Natural killer cell (primary cell): ENCODE data around the gene ZGPAT. TPM values are rescaled to one million over a fixed set of nuclear protein-coding genes. Genes with fewer than 3 reads are reported as not detected.

Experiments used
- ATAC-seq, 3 donors: fragments of 150-1000 bp in 2 of 3; fragments of 200-7000 bp in 1 of 3; cut with Tn5 transposase; 1 replicate in 1 of 3; 2 replicates in 2 of 3; pipeline ENCODE4 v1.10.0; 2021; ENCODE audit warnings: mild to moderate bottlenecking in 2 of 3, moderate library complexity in 2 of 3
- DNase-seq, 2 donors: peaks; one replicate each; pipeline versions ENCODE4 v3.0.0 to v3.0.0-alpha.2; 2013 to 2021; ENCODE audit warnings: mixed read lengths in 1 of 2
- H3K27ac ChIP-seq: one replicate; pipeline ENCODE4 v1.5.1; 2013; ENCODE audit warnings: mild to moderate bottlenecking, low read length
- H3K27me3 ChIP-seq: one replicate; pipeline ENCODE4 v1.6.1; 2013; ENCODE audit warnings: low read length; ENCODE audit not compliant: control insufficient read depth, insufficient read depth
- H3K36me3 ChIP-seq: one replicate; pipeline ENCODE4 v1.6.1; 2013; ENCODE audit warnings: low read length; ENCODE audit not compliant: control insufficient read depth, insufficient read depth
- H3K4me1 ChIP-seq: one replicate; pipeline ENCODE4 v1.6.1; 2013; ENCODE audit warnings: low read length; ENCODE audit not compliant: control insufficient read depth, insufficient read depth
- H3K4me3 ChIP-seq: one replicate; pipeline ENCODE4 v1.5.1; 2013; ENCODE audit warnings: low read length
- H3K9me3 ChIP-seq: one replicate; pipeline ENCODE4 v1.6.1; 2013; ENCODE audit warnings: low read length; ENCODE audit not compliant: control insufficient read depth, insufficient read depth
- H3K27ac Mint-ChIP-seq, 2 donors: one replicate each; pipeline ENCODE4 v1.8.0; 2022; ENCODE audit warnings: mild to moderate bottlenecking in 2 of 2, mixed read lengths in 2 of 2, moderate library complexity in 1 of 2
- H3K27me3 Mint-ChIP-seq, 2 donors: one replicate each; pipeline ENCODE4 v1.8.0; 2022; ENCODE audit warnings: low read depth in 2 of 2, mixed read lengths in 2 of 2
- H3K36me3 Mint-ChIP-seq: one replicate; pipeline ENCODE4 v1.8.0; 2022; ENCODE audit warnings: mixed read lengths
- H3K4me1 Mint-ChIP-seq, 2 donors: one replicate each; pipeline ENCODE4 v1.8.0; 2022; ENCODE audit warnings: mixed read lengths in 2 of 2
- H3K4me3 Mint-ChIP-seq: one replicate; pipeline ENCODE4 v1.8.0; 2022; ENCODE audit warnings: mild to moderate bottlenecking, moderate library complexity, mixed read lengths
- H3K9me3 Mint-ChIP-seq, 2 donors: one replicate each; pipeline ENCODE4 v1.8.0; 2022; ENCODE audit warnings: mixed read lengths in 2 of 2
- WGBS: methylation state at CpG from one replicate; pipeline ENCODE4 v1.1.7; 2013; ENCODE audit warnings: missing lambda C conversion rate; ENCODE audit not compliant: insufficient coverage; 5-methylcytosine and 5-hydroxymethylcytosine counted together
- intact Hi-C: fragments of 100-400 bp; cut with micrococcal nuclease; formaldehyde crosslinking; loops from one replicate; pipeline ENCODE4 v1.14.2; 2022
- total RNA-seq, 4 donors: library from RNA; stranded (reverse); fragments of 120-200 nt in 1 of 4; gene quantifications; one replicate each; pipeline versions ENCODE4 v1.2.3 to v1.2.4, GENCODE V29; 2013 to 2022
- TF ChIP-seq, protein P1 (sequence below): fragments of 200-600 bp; IDR thresholded peaks from one replicate; pipeline ENCODE4 v1.8.0; 2022; ENCODE audit warnings: antibody characterized with exemption

Gene ZGPAT
- total RNA-seq, 3 donors from 2014 or later (not counting 1 experiment from before 2014, with no cell fraction given): 39.3 to 47.7 (median 46.1) TPM

DNA sequence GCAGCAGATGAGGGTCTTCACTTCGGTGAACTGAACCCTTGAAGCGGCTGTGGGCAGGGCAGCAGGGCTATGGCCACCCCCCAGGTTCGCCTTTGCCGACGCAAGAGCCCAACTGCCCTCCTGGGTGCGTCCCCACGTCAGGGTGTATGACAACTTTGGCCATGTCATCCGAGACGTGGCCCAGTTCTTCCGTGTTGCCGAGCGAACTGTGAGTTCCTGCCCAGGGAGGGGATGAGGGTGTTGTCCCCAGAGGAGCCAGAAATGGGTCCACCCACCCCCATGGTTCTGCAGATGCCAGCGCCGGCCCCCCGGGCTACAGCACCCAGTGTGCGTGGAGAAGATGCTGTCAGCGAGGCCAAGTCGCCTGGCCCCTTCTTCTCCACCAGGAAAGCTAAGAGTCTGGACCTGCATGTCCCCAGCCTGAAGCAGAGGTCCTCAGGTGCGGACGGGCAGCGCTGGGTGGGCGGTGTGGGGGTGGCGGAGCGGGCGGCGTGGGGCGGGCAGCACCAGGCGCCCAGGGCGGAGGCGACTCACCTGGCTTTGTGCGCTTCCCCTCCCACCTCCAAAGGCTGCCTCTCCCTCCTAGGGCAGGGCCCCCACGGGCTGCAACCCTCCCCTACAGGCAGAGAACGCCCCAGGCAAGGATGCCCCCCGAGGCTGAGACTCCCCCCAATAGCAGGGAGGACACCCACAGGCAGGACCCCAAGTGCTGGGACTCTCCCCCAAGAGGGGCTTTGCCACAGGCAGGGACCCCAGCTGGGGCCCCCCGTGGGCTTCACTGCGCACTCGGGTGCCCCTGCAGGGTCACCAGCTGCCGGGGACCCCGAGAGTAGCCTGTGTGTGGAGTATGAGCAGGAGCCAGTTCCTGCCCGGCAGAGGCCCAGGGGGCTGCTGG lies 17.6 kb upstream of the ZGPAT start:
- intact Hi-C loops: no loop called here
- 92% methylated on average over 40 of the region's 40 CpGs for WGBS
- H3K27me3 Mint-ChIP-seq: no peaks in the 10 kb centered on the region
- peaks cover 0 to 14% of the 10 kb centered on the region in 2 donors for H3K4me1 Mint-ChIP-seq
- no peak overlapping the region for H3K27ac Mint-ChIP-seq
- H3K36me3 Mint-ChIP-seq: no peaks in the 10 kb centered on the region
- no peaks in the 10 kb centered on the region for H3K27me3 ChIP-seq
- no peaks in the 10 kb centered on the region for H3K9me3 ChIP-seq
- H3K4me3 Mint-ChIP-seq: no peak overlapping the region
- no peak overlapping the region for H3K4me3 ChIP-seq
- ATAC-seq (no peak), DNase-seq (no peak)
- TF ChIP-seq, protein P1, sequence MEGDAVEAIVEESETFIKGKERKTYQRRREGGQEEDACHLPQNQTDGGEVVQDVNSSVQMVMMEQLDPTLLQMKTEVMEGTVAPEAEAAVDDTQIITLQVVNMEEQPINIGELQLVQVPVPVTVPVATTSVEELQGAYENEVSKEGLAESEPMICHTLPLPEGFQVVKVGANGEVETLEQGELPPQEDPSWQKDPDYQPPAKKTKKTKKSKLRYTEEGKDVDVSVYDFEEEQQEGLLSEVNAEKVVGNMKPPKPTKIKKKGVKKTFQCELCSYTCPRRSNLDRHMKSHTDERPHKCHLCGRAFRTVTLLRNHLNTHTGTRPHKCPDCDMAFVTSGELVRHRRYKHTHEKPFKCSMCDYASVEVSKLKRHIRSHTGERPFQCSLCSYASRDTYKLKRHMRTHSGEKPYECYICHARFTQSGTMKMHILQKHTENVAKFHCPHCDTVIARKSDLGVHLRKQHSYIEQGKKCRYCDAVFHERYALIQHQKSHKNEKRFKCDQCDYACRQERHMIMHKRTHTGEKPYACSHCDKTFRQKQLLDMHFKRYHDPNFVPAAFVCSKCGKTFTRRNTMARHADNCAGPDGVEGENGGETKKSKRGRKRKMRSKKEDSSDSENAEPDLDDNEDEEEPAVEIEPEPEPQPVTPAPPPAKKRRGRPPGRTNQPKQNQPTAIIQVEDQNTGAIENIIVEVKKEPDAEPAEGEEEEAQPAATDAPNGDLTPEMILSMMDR: no peak
- no peak overlapping the region for H3K27ac ChIP-seq
- H3K4me1 ChIP-seq: peaks cover 35% of the 10 kb centered on the region
- H3K9me3 Mint-ChIP-seq: no peaks in the 10 kb centered on the region
- H3K36me3 ChIP-seq: peaks cover 5% of the 10 kb centered on the region

DNA sequence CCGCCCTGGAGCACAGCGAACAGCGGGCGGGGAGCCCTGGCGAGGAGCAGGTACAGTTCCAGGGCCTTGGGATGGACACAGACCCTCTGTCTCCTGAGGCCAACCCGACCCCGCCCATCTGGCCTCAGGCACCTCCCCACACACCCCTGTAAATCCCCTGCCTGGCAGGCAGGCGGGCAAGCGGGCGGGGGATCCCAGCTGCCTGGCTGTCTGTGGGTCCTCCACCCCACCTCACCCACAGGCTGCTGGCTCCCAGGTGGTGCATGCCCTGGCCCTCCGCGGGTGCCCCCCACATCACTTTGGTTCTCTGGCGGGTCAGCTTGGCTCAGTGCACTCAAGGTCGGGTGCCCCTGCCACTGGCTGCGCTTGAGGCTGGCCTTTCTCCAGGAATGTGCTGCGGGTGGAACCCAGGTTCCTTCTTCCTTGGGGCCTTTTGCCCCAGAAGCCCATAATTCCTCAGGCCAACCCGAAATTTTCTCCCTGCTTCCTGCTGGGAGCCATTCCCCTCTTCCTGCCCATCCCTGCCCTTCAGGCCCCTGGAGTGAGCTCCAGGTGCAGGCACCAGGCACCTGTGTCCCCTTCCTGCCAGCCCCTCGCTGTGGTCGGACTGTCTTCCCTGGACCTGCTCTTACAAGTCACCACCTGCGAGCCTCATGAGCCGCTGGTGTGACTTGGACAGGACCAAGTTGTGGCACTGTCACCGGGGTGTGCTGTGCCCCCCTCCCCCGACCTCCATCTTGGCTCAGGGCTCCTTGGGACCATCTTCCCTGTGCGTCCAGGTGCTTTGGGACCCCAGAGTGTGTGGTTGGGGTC lies 16.7 kb upstream of the ZGPAT start:
- H3K4me3 Mint-ChIP-seq: no peak overlapping the region
- ATAC-seq (no peak), DNase-seq (no peak)
- TF ChIP-seq, protein P1: no peak
- no peaks in the 10 kb centered on the region for H3K36me3 Mint-ChIP-seq
- Histone ChIP-seq H3K4me3 (no peak overlapping the region), H3K9me3 (no peaks in the 10 kb centered on the region), H3K27me3 (no peaks in the 10 kb centered on the region), H3K4me1 (peaks cover 34% of the 10 kb centered on the region), H3K27ac (no peak overlapping the region), H3K36me3 (peaks cover 5% of the 10 kb centered on the region)
- no peaks in the 10 kb centered on the region for H3K9me3 Mint-ChIP-seq
- H3K27ac Mint-ChIP-seq: no peak overlapping the region
- WGBS: 87% methylated on average over 24 of the region's 24 CpGs
- H3K4me1 Mint-ChIP-seq: peaks cover 0 to 15% of the 10 kb centered on the region in 2 donors
- intact Hi-C loops: no loop called here
- no peaks in the 10 kb centered on the region for H3K27me3 Mint-ChIP-seq

DNA sequence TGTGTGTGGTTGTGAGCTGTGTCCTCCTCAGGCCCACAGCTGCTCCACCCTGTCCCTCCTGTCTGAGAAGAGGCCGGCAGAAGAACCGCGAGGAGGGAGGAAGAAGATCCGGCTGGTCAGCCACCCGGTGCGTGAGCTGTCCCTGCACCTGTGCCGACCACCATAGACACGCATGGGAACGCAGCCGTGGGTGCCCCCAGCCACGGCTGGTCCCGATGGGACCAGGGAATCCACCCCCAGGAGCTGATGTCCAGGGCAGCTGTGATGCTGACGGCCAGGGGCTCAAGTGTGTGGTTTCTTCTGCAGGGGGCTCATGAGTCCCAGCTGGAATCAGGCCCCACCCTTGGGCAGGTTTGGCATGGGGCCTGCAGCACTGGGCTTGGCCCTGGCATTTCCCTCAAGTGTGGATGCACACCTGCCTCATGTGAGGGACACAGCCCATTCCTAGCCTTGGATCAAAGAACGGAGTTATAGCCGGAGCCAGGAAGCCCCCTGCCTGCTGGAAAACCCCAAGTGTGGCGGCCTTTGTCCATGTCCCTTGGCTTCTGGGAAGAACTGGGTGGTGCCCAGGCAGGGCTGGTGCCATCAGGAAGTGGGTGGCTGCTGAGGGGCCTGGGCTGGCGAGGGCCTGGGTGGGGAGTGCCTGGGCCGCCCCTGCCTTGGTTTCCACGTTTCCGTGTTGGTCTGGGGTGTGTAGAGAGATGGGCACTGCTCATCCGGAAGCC lies 16.0 kb upstream of the ZGPAT start:
- peaks cover 0 to 21% of the 10 kb centered on the region in 2 donors for H3K4me1 Mint-ChIP-seq
- TF ChIP-seq, protein P1: no peak
- Histone ChIP-seq H3K4me1 (peaks cover 34% of the 10 kb centered on the region), H3K27me3 (no peaks in the 10 kb centered on the region), H3K9me3 (no peaks in the 10 kb centered on the region), H3K4me3 (no peak overlapping the region), H3K36me3 (peaks cover 5% of the 10 kb centered on the region), H3K27ac (no peak overlapping the region)
- H3K9me3 Mint-ChIP-seq: no peaks in the 10 kb centered on the region
- no peak for ATAC-seq
- H3K27ac Mint-ChIP-seq: no peak overlapping the region
- no peak for DNase-seq
- intact Hi-C loops: no loop called here
- H3K27me3 Mint-ChIP-seq: no peaks in the 10 kb centered on the region
- no peaks in the 10 kb centered on the region for H3K36me3 Mint-ChIP-seq
- no peak overlapping the region for H3K4me3 Mint-ChIP-seq
- WGBS: 92% methylated on average over 21 of the region's 21 CpGs
